H1 (cell line): Measurements from ENCODE around the gene FOXK1. TPM values are rescaled to one million over a fixed set of nuclear protein-coding genes. Genes with fewer than 3 reads are reported as not detected.

Experiments
- CTCF ChIA-PET: fragments of 300-600 bp; sonication (Branson Sonifier 250); formaldehyde crosslinking; loops from one replicate; lab custom pipeline; 2021; ENCODE audit not compliant: partially characterized antibody; lab: Charles Lee
- POLR2A ChIA-PET: fragments of 300-600 bp; sonication (Branson Sonifier 250); formaldehyde crosslinking; loops from one replicate; lab custom pipeline; 2021; ENCODE audit warnings: inconsistent platforms; ENCODE audit not compliant: partially characterized antibody; lab: Charles Lee
- DNase-seq, 2 experiments: peaks; one replicate each; pipeline versions ENCODE4 v3.0.0 to v3.0.0-alpha.2; 2010 to 2022; ENCODE audit warnings: low spot score in 2 of 2, low read depth in 1 of 2, mixed read lengths in 1 of 2
- FAIRE-seq: peaks from 2 replicates; lab custom pipeline; 2011; peaks lifted over from hg19 to GRCh38; lab: Jason Lieb, UNC
- H2AFZ ChIP-seq: 2 replicates; pipeline ENCODE4 v1.8.1; 2012; ENCODE audit warnings: low read length, inconsistent platforms
- H2AK5ac ChIP-seq: 2 replicates; pipeline ENCODE4 v1.6.1; 2013; ENCODE audit warnings: low read depth, low read length
- H2BK120ac ChIP-seq: replicated peaks from 2 replicates; pipeline ENCODE3; 2013; ENCODE audit warnings: low read depth, low read length, inconsistent platforms
- H2BK12ac ChIP-seq: 2 replicates; pipeline ENCODE4 v1.6.1; 2013; ENCODE audit warnings: low read depth, low read length
- H2BK15ac ChIP-seq: 2 replicates; pipeline ENCODE4 v1.6.1; 2013; ENCODE audit warnings: low read length
- H2BK20ac ChIP-seq: 2 replicates; pipeline ENCODE4 v1.6.1; 2013; ENCODE audit warnings: low read length
- H2BK5ac ChIP-seq: 2 replicates; pipeline ENCODE4 v1.6.1; 2013; ENCODE audit warnings: low read depth, low read length
- H3K14ac ChIP-seq: 2 replicates; pipeline ENCODE4 v1.6.1; 2013; ENCODE audit warnings: inconsistent platforms; ENCODE audit not compliant: insufficient read length
- H3K18ac ChIP-seq: 2 replicates; pipeline ENCODE4 v1.6.1; 2013; ENCODE audit warnings: low read length; ENCODE audit errors: extremely low read depth
- H3K23ac ChIP-seq: 2 replicates; pipeline ENCODE4 v1.6.1; 2013; ENCODE audit warnings: inconsistent platforms; ENCODE audit not compliant: insufficient read length
- H3K23me2 ChIP-seq: 2 replicates; pipeline ENCODE4 v1.6.1; 2013; ENCODE audit warnings: low read depth, low read length
- H3K27ac ChIP-seq: 2 replicates; pipeline ENCODE4 v1.6.1; 2011; ENCODE audit warnings: low read depth, low read length, inconsistent platforms
- H3K27me3 ChIP-seq, 4 experiments: replicated peaks in 1 of 4; 1 replicate in 1 of 4; 2 replicates in 3 of 4; pipeline versions ENCODE4 v1.6.1 to v1.8.1; 2011 to 2013; ENCODE audit warnings: low read length in 3 of 4, mild to moderate bottlenecking in 3 of 4, inconsistent platforms in 2 of 4, mixed read lengths in 2 of 4, moderate library complexity in 1 of 4; ENCODE audit not compliant: control insufficient read depth in 3 of 4, insufficient read depth in 3 of 4; ENCODE audit errors: extremely low read depth in 1 of 4
- H3K36me3 ChIP-seq, 4 experiments: 2 replicates each; pipeline versions ENCODE4 v1.6.1 to v1.8.1; 2011 to 2013; ENCODE audit warnings: mild to moderate bottlenecking in 4 of 4, low read length in 3 of 4, moderate library complexity in 2 of 4, control low read depth in 1 of 4, inconsistent platforms in 1 of 4; ENCODE audit not compliant: insufficient read depth in 4 of 4, control insufficient read depth in 2 of 4
- H3K4ac ChIP-seq: replicated peaks from 2 replicates; pipeline ENCODE3; 2013; ENCODE audit warnings: low read length, low read depth, mixed read lengths, inconsistent platforms; ENCODE audit not compliant: insufficient read length
- H3K4me1 ChIP-seq, 4 experiments: replicated peaks in 1 of 4; 1 replicate in 1 of 4; 2 replicates in 3 of 4; pipeline versions ENCODE4 v1.6.1 to v1.8.1; 2011 to 2013; ENCODE audit warnings: low read length in 3 of 4, inconsistent platforms in 2 of 4, mixed read lengths in 1 of 4; ENCODE audit not compliant: insufficient read depth in 4 of 4, control insufficient read depth in 3 of 4
- H3K4me2 ChIP-seq, 2 experiments: 2 replicates each; pipeline versions ENCODE4 v1.6.1 to v1.8.1; 2011 to 2013; ENCODE audit warnings: low read depth in 2 of 2, low read length in 2 of 2, control low read depth in 1 of 2, inconsistent platforms in 1 of 2, mild to moderate bottlenecking in 1 of 2; ENCODE audit not compliant: insufficient read depth in 1 of 2
- H3K4me3 ChIP-seq, 4 experiments: fragments of 200-600, 300-600 bp in 1 of 4; sonication (generic), shearing (Covaris generic), sonication (Bioruptor Twin) in 1 of 4; 2 replicates each; pipeline versions ENCODE4 v1.5.1 to v1.8.1; 2011 to 2016; ENCODE audit warnings: low read length in 4 of 4, low read depth in 3 of 4, control low read depth in 2 of 4, inconsistent platforms in 2 of 4, mild to moderate bottlenecking in 2 of 4, mixed read lengths in 1 of 4, moderate library complexity in 1 of 4; ENCODE audit not compliant: insufficient read depth in 2 of 4; ENCODE audit errors: extremely low read depth in 1 of 4
- H3K56ac ChIP-seq: replicated peaks from 2 replicates; pipeline ENCODE3; 2013; ENCODE audit warnings: low read depth, mild to moderate bottlenecking, mixed read lengths, low read length, inconsistent platforms; ENCODE audit not compliant: insufficient read length
- H3K79me1 ChIP-seq: 2 replicates; pipeline ENCODE4 v1.6.1; 2013; ENCODE audit warnings: low read depth, low read length, control low read depth
- H3K79me2 ChIP-seq, 2 experiments: 2 replicates each; pipeline versions ENCODE4 v1.6.1 to v1.8.1; 2012 to 2013; ENCODE audit warnings: low read length in 2 of 2, mild to moderate bottlenecking in 2 of 2, inconsistent platforms in 1 of 2; ENCODE audit not compliant: insufficient read depth in 2 of 2, control insufficient read depth in 1 of 2
- H3K9ac ChIP-seq, 4 experiments: replicated peaks in 1 of 4; 1 replicate in 1 of 4; 2 replicates in 3 of 4; pipeline versions ENCODE4 v1.6.1 to v1.8.1; 2011 to 2013; ENCODE audit warnings: low read depth in 3 of 4, low read length in 3 of 4, control low read depth in 2 of 4, mild to moderate bottlenecking in 2 of 4, moderate library complexity in 2 of 4, inconsistent platforms in 1 of 4; ENCODE audit errors: extremely low read depth in 1 of 4
- H3K9me3 ChIP-seq, 2 experiments: 2 replicates each; pipeline versions ENCODE4 v1.6.1 to v1.8.1; 2012 to 2013; ENCODE audit warnings: mild to moderate bottlenecking in 2 of 2, moderate library complexity in 2 of 2, control low read depth in 1 of 2, inconsistent platforms in 1 of 2, low read depth in 1 of 2, low read length in 1 of 2, mixed read lengths in 1 of 2; ENCODE audit not compliant: insufficient read depth in 2 of 2
- H4K20me1 ChIP-seq, 2 experiments: replicated peaks in 1 of 2; 2 replicates each; pipeline versions ENCODE3 to v1.8.1; 2011 to 2013; ENCODE audit warnings: inconsistent platforms in 2 of 2, low read length in 2 of 2, mild to moderate bottlenecking in 1 of 2; ENCODE audit not compliant: insufficient read depth in 2 of 2, control insufficient read depth in 1 of 2
- H4K5ac ChIP-seq: 2 replicates; pipeline ENCODE4 v1.6.1; 2013; ENCODE audit warnings: low read length, low read depth, mixed read lengths, inconsistent platforms; ENCODE audit not compliant: insufficient read length
- H4K8ac ChIP-seq: 2 replicates; pipeline ENCODE4 v1.8.0; 2013; ENCODE audit warnings: mild to moderate bottlenecking, moderate library complexity, low read length, inconsistent platforms; ENCODE audit not compliant: insufficient read depth; ENCODE audit errors: extremely low read depth
- H4K91ac ChIP-seq: replicated peaks from 2 replicates; pipeline ENCODE3; 2013; ENCODE audit warnings: low read length, mixed read lengths, inconsistent platforms; ENCODE audit not compliant: insufficient read length
- ATF2 ChIP-seq: IDR thresholded peaks from 2 replicates; pipeline ENCODE4 v1.6.1; 2012; ENCODE audit warnings: low read length, inconsistent platforms
- BACH1 ChIP-seq: IDR thresholded peaks from 2 replicates; pipeline ENCODE4 v1.6.1; 2012; ENCODE audit warnings: low read length, improper control_type of control experiment
- CREB1 ChIP-seq: IDR thresholded peaks from 2 replicates; pipeline ENCODE4 v1.6.1; 2012; ENCODE audit warnings: inconsistent platforms
- CTBP2 ChIP-seq: IDR thresholded peaks from 2 replicates; pipeline ENCODE4 v1.7.0; 2011; ENCODE audit warnings: borderline replicate concordance, mild to moderate bottlenecking, moderate library complexity, mixed read lengths, low read length; ENCODE audit not compliant: insufficient read depth, insufficient read length
- KDM4A ChIP-seq: IDR thresholded peaks from one replicate; pipeline ENCODE4 v1.7.1; 2012; ENCODE audit warnings: low read depth, mild to moderate bottlenecking, moderate library complexity, low read length, inconsistent platforms; ENCODE audit not compliant: severe bottlenecking
- MAX ChIP-seq: IDR thresholded peaks from 2 replicates; pipeline ENCODE4 v1.6.1; 2012; ENCODE audit warnings: inconsistent platforms
- PHF8 ChIP-seq: fragments of 200-600 bp; sonication (generic); conservative IDR thresholded peaks from 2 replicates; pipeline ENCODE4 v1.7.1; 2012; ENCODE audit warnings: low read depth, mild to moderate bottlenecking, inconsistent platforms, low read length, moderate library complexity
- RAD21 ChIP-seq, 2 experiments: IDR thresholded peaks in 1 of 2; conservative IDR thresholded peaks in 1 of 2; 2 replicates each; pipeline ENCODE4 v1.6.1; 2011; ENCODE audit warnings: low read depth in 2 of 2, low read length in 2 of 2, improper control_type of control experiment in 1 of 2, inconsistent platforms in 1 of 2, mild to moderate bottlenecking in 1 of 2, moderate library complexity in 1 of 2
- TBP ChIP-seq: IDR thresholded peaks from 2 replicates; pipeline ENCODE4 v1.6.1; 2011; ENCODE audit warnings: low read depth, low read length, improper control_type of control experiment
- WGBS, 2 experiments: shearing (Covaris generic) in 1 of 2; methylation state at CpG; one replicate each; pipeline versions ENCODE4 v1.1.6 to v1.1.7; 2013 to 2015; ENCODE audit warnings: low lambda C conversion rate in 2 of 2, mixed read lengths in 2 of 2, inconsistent platforms in 1 of 2, low coverage in 1 of 2, missing lambda C conversion rate in 1 of 2; ENCODE audit not compliant: insufficient replicate concordance in 2 of 2, insufficient coverage in 1 of 2, insufficient read length in 1 of 2; ENCODE audit errors: extremely low coverage in 1 of 2, missing lambda C conversion rate in 1 of 2; 5-methylcytosine and 5-hydroxymethylcytosine counted together
- polyA plus RNA-seq, 7 experiments: library from polyadenylated mRNA; depleted of rRNA in 3 of 7; stranded (reverse) in 5 of 7; unstranded in 2 of 7; fragments of >200 nt in 5 of 7; fragments of 200-250 nt in 2 of 7; gene quantifications; 1 replicate in 5 of 7; 2 replicates in 1 of 7; 4 replicates in 1 of 7; pipeline versions ENCODE4 v1.2.1 to v1.2.3, GENCODE V29; 2011 to 2013; ENCODE audit warnings: missing spikeins in 2 of 7, mixed read lengths in 2 of 7
- total RNA-seq: library from RNA; stranded (reverse); fragmentation: NEBNext Ultra II Directional; extraction: Animal tissue kit (Norgen Biotek cat#: 25700); gene quantifications from 2 replicates; pipeline ENCODE4 v1.2.1, GENCODE V29; 2021

The FOXK1 gene
- total and polyA plus RNA-seq, 2 of the 8 experiments (the other 6 are each of a cell fraction or from before 2014, with no cell fraction given): 2.0 to 8.5 TPM

GRCh38 chr7:4754433-4755010 lies 72.4 kb downstream of the FOXK1 start:
- Histone ChIP-seq H3K36me3 (no peaks in the 10 kb centered on the region), H3K56ac (no peak overlapping the region), H4K8ac (0 out of 2 replicates have a peak overlapping the region, but pooled peaks have one; percentile 14), H3K4ac (no peak overlapping the region), H4K5ac (no peak overlapping the region), H4K91ac (no peak overlapping the region), H2BK120ac (no peak overlapping the region), H3K27ac (no peak overlapping the region), H3K14ac (no peak overlapping the region), H3K27me3 (no peaks in the 10 kb centered on the region), H3K18ac (no peak overlapping the region), H2BK12ac (no peak overlapping the region), H3K9me3 (no peaks in the 10 kb centered on the region), H3K23me2 (no peaks in the 10 kb centered on the region), H4K20me1 (peaks cover 5 to 15% of the 10 kb centered on the region in 2 experiments), H2BK15ac (no peak overlapping the region), H3K79me2 (no peaks in the 10 kb centered on the region), H3K4me2 (no peak overlapping the region), H2BK5ac (no peak overlapping the region), H3K23ac (no peak overlapping the region), H3K9ac (no peak overlapping the region), H2BK20ac (no peak overlapping the region), H3K4me1 (no peaks in the 10 kb centered on the region), H2AK5ac (no peak overlapping the region), H3K4me3 (no peak overlapping the region), H2AFZ (no peak overlapping the region), H3K79me1 (no peaks in the 10 kb centered on the region)
- no peak for FAIRE-seq
- WGBS, 2 experiments: 92% methylated on average over 29 of the region's 36 CpGs; no CpG with 5 or more reads in 1 of the 2 experiments
- POLR2A ChIA-PET: interaction anchor here (1.2 to 1.3 kb wide), 2 partner anchors 21 to 113 kb away, joined by 3 read pairs; partner anchors contain the start of gene AP5Z1
- CTCF ChIA-PET: interaction anchor here (0.6 to 1.7 kb wide), 20 partner anchors 8 to 193 kb away, joined by 3 to 12 read pairs (median 3); no protein-coding TSS in a partner anchor
- DNase-seq: no peak
- no peak for TF ChIP-seq PHF8
- TF ChIP-seq BACH1: no peak
- no peak for TF ChIP-seq KDM4A
- no peak for TF ChIP-seq ATF2
- no peak for TF ChIP-seq CTBP2
- no peak for TF ChIP-seq TBP
- TF ChIP-seq MAX: no peak
- no peak for TF ChIP-seq RAD21 (IDR thresholded peaks at IDR 0.05 in 1 of 2, conservative IDR thresholded peaks at IDR 0.05 in 1 of 2; ENCODE audit: low read depth in 2 of 2, low read length in 2 of 2)
- TF ChIP-seq CREB1: no peak
